ENCODE data around the gene DDX17.

DDX17 gene

DNA sequence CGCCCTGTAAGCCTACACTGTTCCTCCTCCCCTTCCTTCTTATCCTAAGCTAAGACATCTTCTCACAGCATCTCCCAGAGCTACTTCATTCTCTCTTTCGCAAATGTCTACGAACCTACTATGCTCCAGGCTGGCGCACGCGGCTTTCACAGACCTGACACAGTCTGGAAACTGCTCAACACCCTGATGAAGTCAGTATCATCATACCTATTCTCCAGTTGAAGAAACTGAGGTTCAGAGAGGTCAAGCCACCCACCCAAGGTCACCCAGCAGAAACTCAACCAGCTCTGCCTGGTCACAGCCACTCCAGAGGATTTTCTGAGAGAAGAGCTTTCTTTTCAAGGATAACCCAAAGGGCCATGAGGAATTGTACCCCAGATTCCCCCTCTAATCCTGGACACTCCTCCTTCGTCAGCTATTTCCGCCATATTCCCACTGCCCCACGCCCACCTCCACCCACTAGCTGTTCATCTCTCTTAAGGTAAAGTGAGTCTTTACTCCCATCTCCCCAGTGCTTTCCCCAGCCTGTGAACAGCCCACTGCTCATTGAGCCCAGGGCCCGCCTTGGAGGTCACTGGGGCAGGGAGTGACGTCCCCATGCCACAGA, 52.9 kb downstream of the DDX17 start:
- DNase-seq (ENCODE audit: insufficient read length, low spot score) (no peak), FAIRE-seq (no peak)
- TF ChIP-seq CTCF (IDR thresholded peaks at IDR 0.05; ENCODE audit: insufficient read depth, missing control alignments), result no peak

- no peak for DNase-seq (ENCODE audit: insufficient read length, low spot score)
- no peak for FAIRE-seq
- TF ChIP-seq CTCF (IDR thresholded peaks at IDR 0.05; ENCODE audit: insufficient read depth, missing control alignments), result no peak
Measured at GRCh38 chr22:38452373-38453065, 53.6 kb downstream of the DDX17 start.

DNA sequence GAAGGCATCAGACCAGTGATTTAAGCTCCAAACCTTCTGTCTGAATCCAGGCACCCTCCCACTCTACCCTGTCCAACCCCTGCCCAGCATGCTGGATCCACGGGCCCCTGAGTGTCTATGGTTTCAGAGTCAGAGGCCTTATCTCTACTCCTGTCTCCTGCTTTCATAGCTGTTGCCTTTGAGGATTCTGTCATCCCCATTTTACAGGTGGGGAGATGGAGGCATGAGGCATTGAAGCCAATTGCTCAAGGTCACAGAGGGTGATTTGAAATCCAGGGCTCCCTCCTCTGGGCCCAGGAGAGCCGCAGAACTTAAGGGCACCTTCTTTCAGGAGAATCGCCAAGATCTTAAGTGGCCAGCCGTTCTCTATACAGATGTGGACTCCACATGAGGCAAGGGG, 54.2 kb downstream of the DDX17 start:
- no peak for DNase-seq (ENCODE audit: insufficient read length, low spot score)
- no peak for TF ChIP-seq CTCF (IDR thresholded peaks at IDR 0.05; ENCODE audit: insufficient read depth, missing control alignments)
- FAIRE-seq, result no peak

DNA sequence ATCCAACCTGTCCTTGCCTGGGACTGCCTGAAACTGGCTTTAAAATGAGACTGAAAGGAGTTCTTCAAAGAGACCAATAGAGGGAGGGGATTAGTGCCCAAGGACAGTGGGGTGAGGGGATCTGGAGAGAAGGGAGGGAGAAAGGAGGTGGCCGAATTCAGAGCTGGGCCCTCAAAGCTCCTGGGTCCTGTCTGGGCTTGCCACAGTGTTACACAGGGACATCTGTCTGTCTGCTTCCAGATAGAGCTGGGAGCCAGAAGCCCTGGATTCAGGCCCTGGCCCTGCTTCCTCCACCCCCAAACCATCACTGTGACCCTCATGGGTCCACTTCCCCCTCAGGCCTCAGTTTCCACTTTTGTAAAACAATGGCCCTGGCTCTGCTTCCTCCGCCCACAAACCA, 54.7 kb downstream of the DDX17 start:
- no peak for TF ChIP-seq CTCF (IDR thresholded peaks at IDR 0.05; ENCODE audit: insufficient read depth, missing control alignments)
- FAIRE-seq (no peak), DNase-seq (ENCODE audit: insufficient read length, low spot score) (no peak)

GRCh38 chr22:38450234-38450797, 55.8 kb downstream of the DDX17 start:
- no peak for TF ChIP-seq CTCF (IDR thresholded peaks at IDR 0.05; ENCODE audit: insufficient read depth, missing control alignments)
- FAIRE-seq (no peak), DNase-seq (ENCODE audit: insufficient read length, low spot score) (no peak)

DNA sequence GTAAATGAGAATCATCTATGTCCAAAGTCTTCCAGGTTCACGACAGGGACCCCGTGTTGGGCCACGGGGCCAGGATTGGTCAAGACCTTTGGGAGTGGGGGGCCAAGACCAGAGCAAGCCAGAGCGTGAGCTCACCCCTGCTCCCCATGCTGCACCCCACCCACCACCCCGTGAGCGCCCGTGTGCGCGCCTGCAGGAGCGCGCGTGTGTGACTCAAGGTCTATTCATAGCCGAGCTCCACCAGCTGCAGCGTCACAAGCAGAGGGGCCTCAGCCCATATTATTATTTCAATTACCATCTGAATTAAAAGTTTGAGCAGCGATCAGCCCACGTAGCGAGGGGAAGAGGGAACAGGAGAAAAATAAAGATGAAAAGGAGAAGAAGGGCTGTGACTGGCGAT, 56.3 kb downstream of the DDX17 start:
- TF ChIP-seq CTCF (IDR thresholded peaks at IDR 0.05; ENCODE audit: insufficient read depth, missing control alignments), result no peak
- FAIRE-seq, result no peak
- no peak for DNase-seq (ENCODE audit: insufficient read length, low spot score)

All from D721Med (cell line).